ENCODE data around the gene PAPSS1. TPM values are rescaled to one million over a fixed set of nuclear protein-coding genes. Genes with fewer than 3 reads are reported as not detected.

PAPSS1 gene
- total and polyA plus RNA-seq, 2 donors (not counting 3 experiments of a cell fraction or from before 2014, with no cell fraction given) = 69.6 to 77.2 TPM

DNA sequence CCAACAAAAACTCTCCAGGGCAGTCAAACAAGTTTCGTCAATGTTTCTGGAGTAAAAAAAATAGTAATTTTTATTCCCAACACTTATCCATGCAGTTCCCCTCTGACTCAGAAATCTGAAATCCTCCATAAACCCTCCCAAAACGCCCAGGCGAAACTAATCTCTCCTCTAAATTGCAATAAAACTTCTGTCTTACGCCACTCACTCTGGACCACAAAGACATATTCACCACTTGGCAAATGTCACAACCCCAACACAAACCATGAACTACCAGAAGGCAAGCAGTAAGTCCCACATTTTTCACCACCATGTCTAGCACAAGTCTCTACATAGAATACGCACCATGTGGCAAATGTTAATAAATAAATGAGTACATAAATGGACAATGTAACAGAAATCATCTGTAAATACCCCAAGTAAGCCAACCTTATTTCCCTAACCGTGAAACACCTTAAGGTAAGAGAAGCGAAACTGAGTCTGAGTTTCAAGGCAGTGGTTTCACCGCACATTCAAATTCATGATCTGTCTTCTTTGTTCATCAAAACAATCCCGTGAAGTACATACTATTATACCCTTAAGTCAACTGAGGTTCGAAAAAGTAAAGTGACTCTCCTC is 1.6 kb downstream of the PAPSS1 start:
- H2AFZ ChIP-seq (ENCODE audit: low read depth, low read length) = no peak overlapping the region
- BruUV-seq (replicated peaks) = no TSS peak
- H3K9me1 ChIP-seq (replicated peaks; ENCODE audit: control insufficient read depth, extremely low read depth, insufficient read depth, low read length) = no peaks in the 10 kb centered on the region

More for the DNA sequence above, 1.6 kb downstream of the PAPSS1 start:
- Histone ChIP-seq H4K20me1 (replicated peaks; ENCODE audit: control insufficient read depth, extremely low read depth, insufficient read depth, low read length) (no peaks in the 10 kb centered on the region), H3K4me3 (replicated peaks in 1 of 3; ENCODE audit: insufficient read depth in 1 of 3, low read depth in 1 of 3, low read length in 3 of 3) (peak overlapping the region in 1 of 3 experiments; percentile 92), H3K9ac (replicated peaks; ENCODE audit: extremely low read depth, insufficient read depth, low read length) (peak overlapping the region; percentile 27), H3K4me2 (ENCODE audit: insufficient read depth, low read length) (peak overlapping the region; percentile 95), H3K9me3 (replicated peaks; ENCODE audit: control insufficient read depth, insufficient read depth, low read length) (no peaks in the 10 kb centered on the region), H3K27me3 (ENCODE audit: control insufficient read depth in 2 of 2, insufficient read depth in 2 of 2, low read length in 2 of 2) (no peaks in the 10 kb centered on the region), H3K27ac (ENCODE audit: insufficient read depth, low read depth, low read length) (no peak overlapping the region), H3K36me3 (ENCODE audit: control insufficient read depth in 2 of 2, extremely low read depth in 1 of 2, insufficient read depth in 2 of 2, low read length in 2 of 2) (no peaks in the 10 kb centered on the region), H3K4me1 (ENCODE audit: control insufficient read depth, extremely low read depth, insufficient read depth, low read length) (peaks cover 10% of the 10 kb centered on the region), H3K79me2 (ENCODE audit: control insufficient read depth, insufficient read depth, low read length) (peaks cover 38% of the 10 kb centered on the region)
- FAIRE-seq (no peak), DNase-seq (ENCODE audit: low read depth, low spot score) (no peak)
- dilution Hi-C loops (cut with MboI; ENCODE audit: extremely low pct_ligation_motif_present, low sequenced_read_pairs) (no loop called here), intact Hi-C loops (cut with micrococcal nuclease) (no loop called here)
- TF ChIP-seq, protein P1, sequence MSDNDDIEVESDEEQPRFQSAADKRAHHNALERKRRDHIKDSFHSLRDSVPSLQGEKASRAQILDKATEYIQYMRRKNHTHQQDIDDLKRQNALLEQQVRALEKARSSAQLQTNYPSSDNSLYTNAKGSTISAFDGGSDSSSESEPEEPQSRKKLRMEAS (IDR thresholded peaks at IDR 0.05; ENCODE audit: insufficient read depth, insufficient read length) = no peak
- TF ChIP-seq EZH2 (IDR thresholded peaks at IDR 0.05; ENCODE audit: borderline replicate concordance, low read depth, low read length, severe bottlenecking) (no peak), MYC (IDR thresholded peaks at IDR 0.05; ENCODE audit: low read depth, low read length) (no peak), POLR2A (IDR thresholded peaks at IDR 0.05; ENCODE audit: low read depth, low read length) (no peak), GATA2 (IDR thresholded peaks at IDR 0.05; ENCODE audit: insufficient read depth, insufficient read length, low read depth, low read length) (no peak), JUN (IDR thresholded peaks at IDR 0.05; ENCODE audit: borderline replicate concordance, insufficient read depth, insufficient read length, low read depth) (no peak), FOS (IDR thresholded peaks at IDR 0.05; ENCODE audit: borderline replicate concordance, insufficient read depth, low read length) (no peak)
- TF ChIP-seq, protein P2, sequence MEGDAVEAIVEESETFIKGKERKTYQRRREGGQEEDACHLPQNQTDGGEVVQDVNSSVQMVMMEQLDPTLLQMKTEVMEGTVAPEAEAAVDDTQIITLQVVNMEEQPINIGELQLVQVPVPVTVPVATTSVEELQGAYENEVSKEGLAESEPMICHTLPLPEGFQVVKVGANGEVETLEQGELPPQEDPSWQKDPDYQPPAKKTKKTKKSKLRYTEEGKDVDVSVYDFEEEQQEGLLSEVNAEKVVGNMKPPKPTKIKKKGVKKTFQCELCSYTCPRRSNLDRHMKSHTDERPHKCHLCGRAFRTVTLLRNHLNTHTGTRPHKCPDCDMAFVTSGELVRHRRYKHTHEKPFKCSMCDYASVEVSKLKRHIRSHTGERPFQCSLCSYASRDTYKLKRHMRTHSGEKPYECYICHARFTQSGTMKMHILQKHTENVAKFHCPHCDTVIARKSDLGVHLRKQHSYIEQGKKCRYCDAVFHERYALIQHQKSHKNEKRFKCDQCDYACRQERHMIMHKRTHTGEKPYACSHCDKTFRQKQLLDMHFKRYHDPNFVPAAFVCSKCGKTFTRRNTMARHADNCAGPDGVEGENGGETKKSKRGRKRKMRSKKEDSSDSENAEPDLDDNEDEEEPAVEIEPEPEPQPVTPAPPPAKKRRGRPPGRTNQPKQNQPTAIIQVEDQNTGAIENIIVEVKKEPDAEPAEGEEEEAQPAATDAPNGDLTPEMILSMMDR (IDR thresholded peaks at IDR 0.05; ENCODE audit: extremely low read depth in 1 of 2, insufficient read depth in 1 of 2, low read depth in 1 of 2, low read length in 2 of 2) = no peak
- ChIA-PET CTCF (interaction anchor here (1.5 kb wide), 1 partner anchor 17 kb away, joined by 3 read pairs; no protein-coding TSS in a partner anchor), POLR2A (no interaction called here)
